Vagina (tissue), 2 donors: ENCODE results near the gene LRRN4CL. TPM values are rescaled to one million over a fixed set of nuclear protein-coding genes. Genes with fewer than 3 reads are reported as not detected.

Experiments
- DNase-seq, 2 donors: peaks; one replicate each; pipeline ENCODE4 v3.0.0-alpha.2; 2017; ENCODE audit errors: extremely low spot score in 2 of 2
- H3K27ac ChIP-seq: fragments of 200-600 bp; sonication (generic); one replicate; pipeline ENCODE4 v1.5.1; 2019
- H3K27me3 ChIP-seq: fragments of 200-600 bp; sonication (generic); one replicate; pipeline ENCODE4 v1.5.1; 2019
- H3K36me3 ChIP-seq, 2 donors: fragments of 200-600 bp; sonication (generic); one replicate each; pipeline ENCODE4 v1.5.1; 2017 to 2019
- H3K4me1 ChIP-seq: fragments of 200-600 bp; sonication (generic); one replicate; pipeline ENCODE4 v1.5.1; 2019
- H3K4me3 ChIP-seq, 2 donors: fragments of 200-600 bp; sonication (generic); 1 replicate in 1 of 2; 2 replicates in 1 of 2; pipeline ENCODE4 v1.5.1; 2016 to 2019
- H3K9me3 ChIP-seq: fragments of 200-600 bp; sonication (generic); one replicate; pipeline ENCODE4 v1.5.1; 2019
- POLR2A ChIP-seq, 2 donors: fragments of 450-650 bp; IDR thresholded peaks; one replicate each; pipeline ENCODE4 v1.6.1; 2017; ENCODE audit warnings: antibody characterized with exemption in 2 of 2, mild to moderate bottlenecking in 2 of 2, moderate library complexity in 2 of 2
- POLR2AphosphoS5 ChIP-seq, 2 donors: sonication (generic); formaldehyde crosslinking; IDR thresholded peaks; one replicate each; pipeline ENCODE4 v1.9.0; 2017; ENCODE audit warnings: antibody characterized with exemption in 2 of 2, mild to moderate bottlenecking in 2 of 2, low read depth in 1 of 2; ENCODE audit not compliant: insufficient read depth in 1 of 2
- intact Hi-C: fragments of 100-400 bp; cut with DNase I; formaldehyde crosslinking; loops from one replicate; pipeline ENCODE4 v1.15.1; 2023
- total RNA-seq: library from RNA; depleted of rRNA; stranded (reverse); fragments of >200 nt; gene quantifications from one replicate; pipeline ENCODE4 v1.2.3, GENCODE V29; 2016
- TF ChIP-seq, protein P1 (sequence below), 3 experiments: fragments of 450-650 bp in 2 of 3; fragments of 200-600 bp in 1 of 3; sonication (generic) in 1 of 3; IDR thresholded peaks; one replicate each; pipeline ENCODE4 v1.5.1; 2017 to 2019; ENCODE audit warnings: antibody characterized with exemption in 3 of 3, mild to moderate bottlenecking in 2 of 3, moderate library complexity in 2 of 3

Gene LRRN4CL
- total RNA-seq, 1 donor from 2014 or later = 45.2 TPM

DNA sequence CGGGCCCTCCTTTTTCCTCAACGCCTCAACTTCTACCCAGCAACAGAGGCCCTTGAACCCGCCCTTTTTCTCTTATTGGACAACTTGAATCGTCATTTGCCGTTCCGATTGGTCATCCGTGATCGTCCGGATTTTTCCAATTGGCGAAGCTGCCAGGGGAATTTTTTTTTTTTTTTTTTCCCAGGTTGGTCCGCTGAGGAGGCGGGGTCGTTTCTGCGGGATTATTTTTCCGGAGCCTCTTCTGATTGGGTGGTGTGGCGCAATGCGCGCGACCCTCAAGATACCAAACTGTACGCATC, 38.5 kb upstream of the LRRN4CL start:
- peak overlapping the region; percentile 93 for H3K27ac ChIP-seq
- no peaks in the 10 kb centered on the region for H3K9me3 ChIP-seq
- DNase-seq = no peak
- no peaks in the 10 kb centered on the region for H3K27me3 ChIP-seq
- H3K4me1 ChIP-seq = peaks cover 58% of the 10 kb centered on the region
- TF ChIP-seq POLR2AphosphoS5 (IDR thresholded peaks at IDR 0.05; ENCODE audit: insufficient read depth in 1 of 2, low read depth in 1 of 2) (no peak), POLR2A (IDR thresholded peaks at IDR 0.05) (no peak)
- TF ChIP-seq, protein P1, sequence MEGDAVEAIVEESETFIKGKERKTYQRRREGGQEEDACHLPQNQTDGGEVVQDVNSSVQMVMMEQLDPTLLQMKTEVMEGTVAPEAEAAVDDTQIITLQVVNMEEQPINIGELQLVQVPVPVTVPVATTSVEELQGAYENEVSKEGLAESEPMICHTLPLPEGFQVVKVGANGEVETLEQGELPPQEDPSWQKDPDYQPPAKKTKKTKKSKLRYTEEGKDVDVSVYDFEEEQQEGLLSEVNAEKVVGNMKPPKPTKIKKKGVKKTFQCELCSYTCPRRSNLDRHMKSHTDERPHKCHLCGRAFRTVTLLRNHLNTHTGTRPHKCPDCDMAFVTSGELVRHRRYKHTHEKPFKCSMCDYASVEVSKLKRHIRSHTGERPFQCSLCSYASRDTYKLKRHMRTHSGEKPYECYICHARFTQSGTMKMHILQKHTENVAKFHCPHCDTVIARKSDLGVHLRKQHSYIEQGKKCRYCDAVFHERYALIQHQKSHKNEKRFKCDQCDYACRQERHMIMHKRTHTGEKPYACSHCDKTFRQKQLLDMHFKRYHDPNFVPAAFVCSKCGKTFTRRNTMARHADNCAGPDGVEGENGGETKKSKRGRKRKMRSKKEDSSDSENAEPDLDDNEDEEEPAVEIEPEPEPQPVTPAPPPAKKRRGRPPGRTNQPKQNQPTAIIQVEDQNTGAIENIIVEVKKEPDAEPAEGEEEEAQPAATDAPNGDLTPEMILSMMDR (IDR thresholded peaks at IDR 0.05) = no peak
- peaks cover 0 to 18% of the 10 kb centered on the region in 2 donors for H3K36me3 ChIP-seq
- H3K4me3 ChIP-seq = peak overlapping the region; percentile 71 to 90
- intact Hi-C loops = loop anchor here (5.0 kb wide), 1 partner anchor 44 kb away; the partner anchor contains the start of gene TAF6L

DNA sequence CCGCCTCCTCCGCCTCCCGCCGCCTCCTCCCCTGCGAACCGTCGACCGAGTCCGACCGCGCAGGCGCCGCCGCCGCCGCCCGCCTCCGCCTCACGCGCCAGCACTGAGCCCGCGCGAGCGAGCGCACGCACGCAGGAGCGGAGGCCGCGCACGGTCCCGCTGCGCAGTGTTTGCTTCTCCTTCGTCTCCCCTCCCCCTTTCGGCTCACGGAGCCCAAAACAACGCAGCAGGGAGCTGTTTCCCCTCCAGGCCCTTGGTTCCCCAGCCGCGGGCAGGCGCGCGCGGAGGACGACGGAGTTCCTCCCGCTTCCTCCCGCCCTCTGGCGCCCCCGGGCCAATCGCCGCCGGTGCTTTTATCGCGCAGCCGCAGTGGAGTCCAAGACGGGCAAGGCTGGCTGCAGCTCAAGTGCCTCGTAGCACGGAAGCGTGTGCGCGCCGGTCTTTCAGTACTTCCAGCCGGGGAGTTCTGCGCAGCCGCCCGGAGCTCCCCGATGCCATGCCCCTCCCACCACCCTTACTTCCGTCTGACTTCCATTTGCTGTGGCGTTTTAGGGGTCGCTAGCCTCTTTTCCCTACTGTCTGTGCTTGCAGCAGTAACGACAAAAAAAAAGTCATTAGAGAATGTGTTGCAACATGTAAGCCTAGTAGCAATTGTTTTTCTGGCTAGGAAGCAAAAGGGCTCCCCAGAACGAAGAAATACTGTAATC, 38.0 kb upstream of the LRRN4CL start, which contains the start of gene HNRNPUL2:
HNRNPUL2 (minus strand) TSS at position 293 of the 707 bp plus-strand sequence. CDS start 301 bp downstream, outside the sequence.
- Histone ChIP-seq H3K27me3 (no peaks in the 10 kb centered on the region), H3K27ac (peak within 1 kb of the TSS; percentile 93), H3K36me3 (peaks cover 3 to 18% of the 10 kb centered on the region in 2 donors), H3K4me3 (peak within 1 kb of the TSS; percentile 71 to 90), H3K4me1 (peaks cover 58% of the 10 kb centered on the region), H3K9me3 (no peaks in the 10 kb centered on the region)
- intact Hi-C loops = loop anchor here (5.0 kb wide), 1 partner anchor 45 kb away; the partner anchor contains the start of gene TAF6L
- peak in 1 of 2 donors; percentile 98 for DNase-seq
- TF ChIP-seq POLR2AphosphoS5 (IDR thresholded peaks at IDR 0.05; ENCODE audit: insufficient read depth in 1 of 2, low read depth in 1 of 2) (peak; percentile 77 to 97), POLR2A (IDR thresholded peaks at IDR 0.05) (peak in 1 of 2 donors; percentile 88)
- TF ChIP-seq, protein P1 (IDR thresholded peaks at IDR 0.05) = no peak

DNA sequence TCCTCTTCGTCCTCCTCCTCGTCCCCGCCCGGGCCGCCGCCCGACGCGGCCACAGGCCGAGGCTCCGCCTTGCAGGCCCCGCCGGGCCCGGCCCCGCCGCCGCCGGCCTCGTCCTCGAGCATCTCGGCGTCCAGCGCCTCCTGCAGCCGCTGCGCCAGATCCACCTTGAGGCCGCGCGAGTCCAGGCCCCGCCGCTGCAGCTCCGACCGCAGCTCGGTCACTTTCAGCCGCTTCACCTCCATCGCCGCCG, 37.5 kb upstream of the LRRN4CL start:
- peak overlapping the region; percentile 71 to 90 for H3K4me3 ChIP-seq
- TF ChIP-seq, protein P1 (IDR thresholded peaks at IDR 0.05) = no peak
- TF ChIP-seq POLR2A (IDR thresholded peaks at IDR 0.05) = no peak
- TF ChIP-seq POLR2AphosphoS5 (IDR thresholded peaks at IDR 0.05; ENCODE audit: insufficient read depth in 1 of 2, low read depth in 1 of 2) = no peak

DNA sequence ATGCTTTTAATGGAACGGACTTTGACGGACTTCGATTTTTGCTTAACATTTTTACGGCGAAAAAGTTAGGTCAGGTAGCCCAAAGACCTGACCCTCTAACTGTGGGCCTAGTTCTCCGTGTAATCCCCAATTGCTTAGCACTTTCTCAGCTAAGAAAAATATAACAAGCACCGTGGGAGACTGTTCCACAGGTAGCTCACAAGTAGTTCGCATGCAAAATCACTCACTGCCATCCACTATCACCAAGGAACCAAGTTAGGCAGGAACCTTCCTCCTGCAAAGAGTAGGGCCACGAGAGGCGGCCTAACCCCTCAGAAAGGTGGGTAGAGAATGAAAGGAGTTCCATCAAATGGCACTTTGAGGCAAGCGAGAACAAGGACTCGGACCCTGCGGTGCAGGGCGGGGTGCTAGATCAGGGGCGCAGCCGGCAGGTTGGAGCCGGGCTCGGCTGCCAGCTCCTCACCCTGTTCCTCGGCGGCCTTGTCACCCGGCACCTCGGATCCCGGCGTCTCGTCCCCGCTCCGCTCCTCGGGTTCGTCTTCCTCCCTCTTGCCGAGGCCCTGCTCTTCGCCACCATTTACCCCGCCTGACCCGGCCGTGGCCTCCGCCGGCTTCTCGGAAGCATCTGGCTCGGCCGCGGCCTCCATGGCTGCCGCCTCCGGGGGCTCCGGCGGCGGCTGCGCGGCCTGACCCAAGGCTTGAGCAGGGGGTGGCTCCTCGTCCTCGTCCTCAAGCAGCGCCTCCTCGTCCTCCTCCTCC, 37.0 kb upstream of the LRRN4CL start:
- H3K27ac ChIP-seq = peak overlapping the region; percentile 93
- peaks cover 56% of the 10 kb centered on the region for H3K4me1 ChIP-seq
- peaks cover 5 to 27% of the 10 kb centered on the region in 2 donors for H3K36me3 ChIP-seq
- H3K9me3 ChIP-seq = no peaks in the 10 kb centered on the region
- no peaks in the 10 kb centered on the region for H3K27me3 ChIP-seq
- no peak for DNase-seq
- peak overlapping the region; percentile 71 to 90 for H3K4me3 ChIP-seq
- TF ChIP-seq, protein P1 (IDR thresholded peaks at IDR 0.05) = no peak
- TF ChIP-seq POLR2A (IDR thresholded peaks at IDR 0.05) = no peak
- TF ChIP-seq POLR2AphosphoS5 (IDR thresholded peaks at IDR 0.05; ENCODE audit: insufficient read depth in 1 of 2, low read depth in 1 of 2) = no peak
- intact Hi-C loops = loop anchor here (5.0 kb wide), 1 partner anchor 46 kb away; the partner anchor contains the start of gene TAF6L

More for the DNA sequence above, 37.5 kb upstream of the LRRN4CL start:
- Histone ChIP-seq H3K9me3 (no peaks in the 10 kb centered on the region), H3K36me3 (peaks cover 5 to 22% of the 10 kb centered on the region in 2 donors), H3K27ac (peak overlapping the region; percentile 93), H3K4me1 (peaks cover 58% of the 10 kb centered on the region), H3K27me3 (no peaks in the 10 kb centered on the region)
- intact Hi-C loops = loop anchor here (5.0 kb wide), 1 partner anchor 45 kb away; the partner anchor contains the start of gene TAF6L
- DNase-seq = no peak
